A673 (cell line): ENCODE measurements around the gene RAB11FIP4. TPM values are rescaled to one million over a fixed set of nuclear protein-coding genes. Genes with fewer than 3 reads are reported as not detected.

ENCODE experiments used
- BruUV-seq: library from RNA; stranded (reverse); fragments of 400-500 nt; replicated peaks from 2 replicates; lab custom pipeline; 2021; lab: Mats Ljungman, UMichigan
- CTCF ChIA-PET: fragments of 300-600 bp; sonication (Branson Sonifier 250); formaldehyde crosslinking; loops from one replicate; lab custom pipeline; 2022; ENCODE audit warnings: antibody characterized with exemption; lab: Charles Lee
- POLR2A ChIA-PET: fragments of 300-600 bp; sonication (Branson Sonifier 250); formaldehyde crosslinking; loops from one replicate; lab custom pipeline; 2022; ENCODE audit warnings: antibody characterized with exemption; ENCODE audit not compliant: low non-redundant PET; lab: Charles Lee
- DNase-seq: peaks from one replicate; pipeline ENCODE4 v3.0.0-alpha.2; 2015; ENCODE audit warnings: low spot score
- H3K27ac ChIP-seq: fragments of 200-600 bp; sonication (generic); 2 replicates; pipeline ENCODE4 v1.5.1; 2016; ENCODE audit warnings: mixed run types, low read depth, mild to moderate bottlenecking, mixed read lengths, antibody characterized with exemption, low read length; ENCODE audit not compliant: poor library complexity, severe bottlenecking
- H3K27me3 ChIP-seq: fragments of 200-600 bp; sonication (generic); replicated peaks from 2 replicates; pipeline ENCODE4 v1.6.1; 2017; ENCODE audit warnings: mixed run types, low read depth, mild to moderate bottlenecking, mixed read lengths, antibody characterized with exemption, low read length; ENCODE audit not compliant: insufficient read depth, poor library complexity
- H3K36me3 ChIP-seq: fragments of 200-600 bp; sonication (generic); 2 replicates; pipeline ENCODE4 v1.6.1; 2016; ENCODE audit warnings: mixed run types, mild to moderate bottlenecking, mixed read lengths, antibody characterized with exemption, low read length; ENCODE audit not compliant: insufficient read depth, poor library complexity, severe bottlenecking
- H3K4me1 ChIP-seq: fragments of 200-600 bp; sonication (generic); 2 replicates; pipeline ENCODE4 v1.6.1; 2017; ENCODE audit warnings: mixed run types, mild to moderate bottlenecking, mixed read lengths, antibody characterized with exemption, low read length; ENCODE audit not compliant: insufficient read depth, poor library complexity, severe bottlenecking
- H3K4me3 ChIP-seq: fragments of 200-600 bp; sonication (generic); 2 replicates; pipeline ENCODE4 v1.5.1; 2016; ENCODE audit warnings: low read depth, mixed run types, mild to moderate bottlenecking, mixed read lengths, low read length; ENCODE audit not compliant: poor library complexity, severe bottlenecking
- H3K9me3 ChIP-seq: fragments of 200-600 bp; sonication (generic); 2 replicates; pipeline ENCODE4 v1.6.1; 2016; ENCODE audit warnings: mixed run types, low read depth, mild to moderate bottlenecking, mixed read lengths, antibody characterized with exemption, low read length; ENCODE audit not compliant: poor library complexity, severe bottlenecking
- EZH2 ChIP-seq: fragments of 200-600 bp; sonication (generic); IDR thresholded peaks from 2 replicates; pipeline ENCODE4 v1.6.1; 2017; ENCODE audit warnings: borderline replicate concordance, low read depth, mild to moderate bottlenecking, mixed read lengths, antibody characterized with exemption, low read length; ENCODE audit not compliant: poor library complexity, severe bottlenecking
- intact Hi-C: fragments of 100-400 bp; cut with micrococcal nuclease; formaldehyde crosslinking; loops from one replicate; pipeline ENCODE4 v1.10.0; 2022; ENCODE audit not compliant: unreplicated experiment
- total RNA-seq: library from RNA; stranded (reverse); gene quantifications from 2 replicates; pipeline ENCODE4 v1.2.3, GENCODE V29; 2021
- TF ChIP-seq, protein P1 (sequence below): fragments of 300-800, 200-600 bp; sonication (generic); conservative IDR thresholded peaks from 2 replicates; pipeline ENCODE4 v1.5.1; 2017; ENCODE audit warnings: low read depth, mild to moderate bottlenecking, antibody characterized with exemption, low read length, moderate library complexity, mixed read lengths

RAB11FIP4 gene
- total RNA-seq, 1 experiment from 2014 or later = 2.4 TPM

DNA sequence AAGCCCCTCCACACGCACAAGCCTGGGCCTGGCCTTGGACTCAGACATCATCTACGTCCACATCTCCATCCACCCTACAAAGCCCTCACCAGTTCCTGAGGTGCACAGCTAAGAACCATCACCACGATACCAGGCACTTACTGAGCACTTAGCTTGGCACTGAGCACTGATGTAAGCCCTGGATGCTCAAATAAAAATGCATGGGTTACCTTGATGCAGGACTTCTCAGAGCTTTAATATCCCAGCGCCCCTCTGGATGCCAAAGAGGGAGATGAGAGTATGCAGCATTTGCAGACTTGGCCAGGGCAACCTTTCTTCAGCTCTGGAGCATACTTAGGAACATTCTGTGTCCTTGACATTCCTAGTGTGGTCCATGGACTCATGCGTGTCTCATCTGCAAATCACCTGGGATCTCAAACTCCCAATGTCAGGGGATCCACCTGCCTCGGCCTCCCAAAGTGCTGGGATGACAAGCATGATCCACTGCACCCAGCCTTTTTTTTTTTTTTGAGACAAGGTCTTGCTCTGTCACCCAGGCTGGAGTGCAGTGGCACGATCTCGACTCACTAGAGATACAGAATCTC, 69.8 kb downstream of the RAB11FIP4 start:
- no peaks in the 10 kb centered on the region for H3K4me1 ChIP-seq
- H3K27me3 ChIP-seq = no peaks in the 10 kb centered on the region
- intact Hi-C loops = no loop called here
- H3K9me3 ChIP-seq = no peaks in the 10 kb centered on the region
- ChIA-PET POLR2A (no interaction called here), CTCF (no interaction called here)
- DNase-seq = no peak
- no peak overlapping the region for H3K27ac ChIP-seq
- no TSS peak for BruUV-seq
- no peaks in the 10 kb centered on the region for H3K36me3 ChIP-seq
- TF ChIP-seq EZH2 = no peak
- TF ChIP-seq, protein P1, sequence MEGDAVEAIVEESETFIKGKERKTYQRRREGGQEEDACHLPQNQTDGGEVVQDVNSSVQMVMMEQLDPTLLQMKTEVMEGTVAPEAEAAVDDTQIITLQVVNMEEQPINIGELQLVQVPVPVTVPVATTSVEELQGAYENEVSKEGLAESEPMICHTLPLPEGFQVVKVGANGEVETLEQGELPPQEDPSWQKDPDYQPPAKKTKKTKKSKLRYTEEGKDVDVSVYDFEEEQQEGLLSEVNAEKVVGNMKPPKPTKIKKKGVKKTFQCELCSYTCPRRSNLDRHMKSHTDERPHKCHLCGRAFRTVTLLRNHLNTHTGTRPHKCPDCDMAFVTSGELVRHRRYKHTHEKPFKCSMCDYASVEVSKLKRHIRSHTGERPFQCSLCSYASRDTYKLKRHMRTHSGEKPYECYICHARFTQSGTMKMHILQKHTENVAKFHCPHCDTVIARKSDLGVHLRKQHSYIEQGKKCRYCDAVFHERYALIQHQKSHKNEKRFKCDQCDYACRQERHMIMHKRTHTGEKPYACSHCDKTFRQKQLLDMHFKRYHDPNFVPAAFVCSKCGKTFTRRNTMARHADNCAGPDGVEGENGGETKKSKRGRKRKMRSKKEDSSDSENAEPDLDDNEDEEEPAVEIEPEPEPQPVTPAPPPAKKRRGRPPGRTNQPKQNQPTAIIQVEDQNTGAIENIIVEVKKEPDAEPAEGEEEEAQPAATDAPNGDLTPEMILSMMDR = no peak
- no peak overlapping the region for H3K4me3 ChIP-seq

DNA sequence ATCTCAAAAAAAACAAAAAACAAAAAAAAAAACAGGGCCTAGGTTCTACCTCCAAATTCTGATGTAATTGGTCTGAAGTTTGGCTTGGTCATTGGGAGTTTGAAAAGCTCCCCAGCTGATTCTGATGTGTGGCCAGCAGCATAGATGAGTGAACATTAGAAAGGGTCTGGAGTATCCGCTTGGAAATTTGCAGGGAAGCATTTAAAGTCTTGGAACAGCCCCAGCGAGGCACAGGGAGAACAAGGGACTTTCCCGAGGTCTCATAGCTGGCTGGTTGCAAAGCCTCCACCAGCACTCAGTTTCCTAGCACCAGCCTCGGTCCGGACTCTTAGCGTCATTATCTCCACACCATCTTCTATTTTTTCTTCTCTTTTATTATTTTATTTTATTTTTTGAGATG, 70.8 kb downstream of the RAB11FIP4 start:
- no peak for DNase-seq
- H3K27me3 ChIP-seq = no peaks in the 10 kb centered on the region
- CTCF ChIA-PET = no interaction called here
- POLR2A ChIA-PET = no interaction called here
- no peak overlapping the region for H3K27ac ChIP-seq
- no peaks in the 10 kb centered on the region for H3K4me1 ChIP-seq
- intact Hi-C loops = no loop called here
- TF ChIP-seq, protein P1 = no peak
- TF ChIP-seq EZH2 = no peak
- no TSS peak for BruUV-seq
- H3K36me3 ChIP-seq = no peaks in the 10 kb centered on the region
- no peaks in the 10 kb centered on the region for H3K9me3 ChIP-seq
- H3K4me3 ChIP-seq = no peak overlapping the region

- POLR2A ChIA-PET = no interaction called here
Measured at GRCh38 chr17:31466096-31466760, 74.8 kb downstream of the RAB11FIP4 start.

More at GRCh38 chr17:31466096-31466760, 74.8 kb downstream of the RAB11FIP4 start:
- Histone ChIP-seq H3K27me3 (no peaks in the 10 kb centered on the region), H3K36me3 (no peaks in the 10 kb centered on the region), H3K4me3 (no peak overlapping the region), H3K9me3 (no peaks in the 10 kb centered on the region), H3K4me1 (no peaks in the 10 kb centered on the region), H3K27ac (no peak overlapping the region)
- TF ChIP-seq, protein P1 = no peak
- TF ChIP-seq EZH2 = no peak
- DNase-seq = no peak
- no TSS peak for BruUV-seq
- CTCF ChIA-PET = no interaction called here
- intact Hi-C loops = no loop called here
